ENCODE data around the gene BET1L.
"Not testable (repeated sequence)": the region's sequence is repeated elsewhere in the genome, so short reads cannot be mapped to it uniquely, and the experiment has no call there.

BET1L gene

GRCh38 chr11:196786-197731, 10.1 kb downstream of the BET1L start:
- no peak for DNase-seq (ENCODE audit: low read depth in 2 of 2)

DNA sequence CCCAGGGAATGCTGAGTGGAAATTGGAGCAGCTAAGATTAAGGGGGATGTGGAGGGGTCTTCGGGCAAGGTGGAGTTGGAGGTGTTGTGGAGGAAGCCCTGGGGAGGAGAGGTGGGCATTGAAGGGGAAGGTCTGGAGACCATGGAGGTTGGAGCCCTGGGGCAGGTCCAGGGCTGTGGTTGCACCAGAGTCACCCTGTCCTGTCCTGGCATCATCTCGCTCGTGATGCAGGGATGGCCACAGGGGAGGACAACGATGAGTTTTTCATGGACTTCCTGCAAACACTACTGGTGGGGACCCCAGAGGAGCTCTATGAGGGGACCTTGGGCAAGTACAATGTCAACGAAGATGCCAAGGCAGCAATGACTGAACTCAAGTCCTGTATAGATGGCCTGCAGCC, 13.7 kb downstream of the BET1L start:
- not testable (repeated sequence) for DNase-seq (ENCODE audit: low read depth in 2 of 2)

GRCh38 chr11:192674-193128, 14.5 kb downstream of the BET1L start, which contains the start of gene SCGB1C1:
TSS of gene SCGB1C1 (plus strand) at chr11:193078. CDS start at chr11:193100, 22 bp downstream.
- not testable (repeated sequence) for DNase-seq (ENCODE audit: low read depth in 2 of 2)

- DNase-seq (ENCODE audit: low read depth in 2 of 2), result not testable (repeated sequence)
These were observed 15.4 kb downstream of the BET1L start for GRCh38 chr11:191490-192478.

GRCh38 chr11:190546-190945, 16.7 kb downstream of the BET1L start:
- not testable (repeated sequence) for DNase-seq (ENCODE audit: low read depth in 2 of 2)

- not testable (repeated sequence) for DNase-seq (ENCODE audit: low read depth in 2 of 2)
These were observed 17.3 kb downstream of the BET1L start for GRCh38 chr11:189843-190311.

GRCh38 chr11:189200-189783, 17.9 kb downstream of the BET1L start:
- DNase-seq (ENCODE audit: low read depth in 2 of 2), result not testable (repeated sequence)

- DNase-seq (ENCODE audit: low read depth in 2 of 2), result not testable (repeated sequence)
These were observed 27.0 kb downstream of the BET1L start for GRCh38 chr11:180242-180641.

Data from stimulated activated CD4-positive, alpha-beta T cell treated with anti-CD3 and anti-CD28 coated beads, Interleukin-1b, Interleukin-23, amount 100 ng/mL, for 1 hour (primary cell).